SH-SY5Y (cell line): ENCODE results near the gene ZBTB38.

Experiments
- GATA2 ChIP-seq: IDR thresholded peaks from 2 replicates; pipeline ENCODE4 v1.6.1; 2011; ENCODE audit warnings: mild to moderate bottlenecking, low read depth, low read length
- GATA3 ChIP-seq: IDR thresholded peaks from 2 replicates; pipeline ENCODE4 v1.6.1; 2011; ENCODE audit warnings: low read depth, mild to moderate bottlenecking, low read length, moderate library complexity

ZBTB38 gene

DNA sequence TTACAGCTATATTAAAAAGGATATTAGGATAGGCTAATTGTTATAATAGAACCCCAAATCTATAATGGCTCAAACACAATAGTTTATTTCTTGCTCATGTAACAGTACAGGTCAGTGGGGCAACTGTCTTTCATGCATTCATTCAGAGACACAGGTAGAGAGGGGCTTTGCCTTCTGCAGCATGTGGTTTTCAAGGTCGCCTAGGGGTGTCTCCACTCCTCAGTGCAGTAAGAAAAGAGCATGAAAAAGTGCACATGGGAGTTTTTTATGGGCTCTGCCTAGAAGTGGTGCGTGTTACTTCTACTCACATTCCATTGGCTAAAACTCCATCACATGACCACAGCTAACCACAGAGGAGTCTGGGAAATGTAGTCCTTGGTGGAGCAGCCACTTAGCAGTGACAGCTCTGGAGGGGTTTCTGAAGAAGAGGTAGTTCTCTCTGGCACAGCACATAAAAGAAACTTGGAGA, 1.8 kb downstream of the ZBTB38 start:
- no peak for TF ChIP-seq GATA2
- TF ChIP-seq GATA3, result no peak

DNA sequence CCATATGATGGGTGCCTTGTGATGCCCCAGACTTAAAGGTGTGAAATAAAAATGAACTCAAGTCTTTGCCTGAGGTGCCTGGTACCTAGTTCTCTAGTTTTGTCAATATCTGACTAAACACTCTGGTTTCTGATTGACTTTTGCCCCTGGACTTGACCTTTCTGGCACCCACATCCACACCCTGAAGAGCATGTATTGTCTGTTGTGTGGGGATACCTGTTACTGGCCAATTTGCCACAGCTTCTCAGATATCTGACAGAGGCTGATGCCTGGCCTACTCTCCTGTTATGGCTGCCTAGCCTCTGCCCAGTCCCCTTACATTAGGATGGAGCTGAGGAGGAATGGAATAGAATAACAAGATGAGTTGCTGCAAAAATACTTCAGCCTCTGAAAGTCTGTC, 3.6 kb downstream of the ZBTB38 start:
- TF ChIP-seq GATA2, result no peak
- TF ChIP-seq GATA3, result no peak

DNA sequence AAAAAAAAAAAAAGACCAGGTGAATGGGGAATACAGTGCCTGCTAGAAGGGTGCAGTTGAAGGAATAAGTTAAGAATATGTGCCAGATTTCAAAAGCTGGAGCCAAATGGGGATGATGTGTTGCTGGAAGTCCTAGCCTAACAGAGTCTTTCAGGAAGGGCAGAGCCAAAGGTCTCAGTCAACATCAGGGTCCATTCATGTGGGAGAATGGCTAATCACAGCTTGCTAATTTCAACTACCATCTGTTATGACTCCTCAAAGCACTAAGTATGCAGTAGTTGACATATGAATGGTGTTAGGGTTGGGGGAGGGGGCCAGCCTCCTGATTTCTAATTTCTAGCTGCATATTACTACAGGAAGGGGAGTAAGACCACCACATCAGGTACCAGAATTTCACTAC, 4.4 kb downstream of the ZBTB38 start:
- no peak for TF ChIP-seq GATA2
- no peak for TF ChIP-seq GATA3

DNA sequence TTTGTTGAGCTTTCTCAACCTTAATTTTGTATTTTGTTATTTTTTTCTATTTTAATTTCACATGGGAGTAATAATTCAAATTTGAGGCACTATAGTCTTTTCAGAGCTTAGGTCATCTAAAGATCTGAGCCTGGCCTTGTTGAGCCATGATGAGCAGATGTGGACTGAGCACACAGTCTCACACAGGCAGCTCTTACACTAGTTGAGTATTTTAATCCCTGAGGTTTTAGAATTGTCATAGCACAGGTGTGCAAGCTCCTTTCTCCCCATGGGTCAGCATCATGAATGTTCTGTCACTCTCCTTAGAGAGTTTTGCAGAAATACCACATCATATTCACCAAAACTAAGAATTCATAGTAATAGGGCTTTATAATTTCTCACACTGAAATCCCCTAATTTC, 4.9 kb downstream of the ZBTB38 start:
- TF ChIP-seq GATA2 (no peak), GATA3 (no peak)

DNA sequence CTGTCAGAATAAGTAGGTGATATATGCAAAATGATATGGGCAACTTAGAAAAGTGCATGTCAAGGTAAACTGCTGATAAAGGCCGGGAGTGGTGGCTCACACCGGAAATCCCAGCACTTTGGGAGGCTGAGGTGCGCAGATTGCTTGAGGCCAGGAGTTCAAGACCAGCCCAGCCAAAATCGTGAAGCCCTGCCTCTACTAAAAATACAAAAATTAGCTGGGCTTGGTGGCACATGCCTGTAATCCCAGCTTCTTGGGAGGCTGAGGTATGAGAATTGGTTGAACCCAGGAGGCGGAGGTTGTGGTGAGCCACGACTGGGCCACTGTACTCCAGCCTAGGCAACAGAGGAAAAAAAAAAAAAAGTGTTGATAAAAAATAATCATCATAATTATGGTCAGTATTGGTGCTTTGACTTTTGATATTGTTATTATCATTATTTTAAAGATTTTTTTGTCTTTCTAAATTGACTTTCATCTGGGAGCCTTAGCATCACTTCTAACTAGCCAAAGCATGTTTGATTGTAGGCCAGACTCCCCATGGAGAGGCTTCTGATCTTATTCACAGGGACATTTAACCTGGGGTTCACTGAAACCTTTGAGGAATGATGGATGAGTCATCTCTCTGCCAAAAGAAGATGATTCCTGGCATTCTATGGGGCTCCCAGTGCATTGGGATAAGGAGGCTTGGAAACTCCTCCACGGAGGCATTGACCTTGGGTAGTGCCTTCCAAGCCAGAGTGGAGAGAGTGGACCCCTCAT, 5.6 kb downstream of the ZBTB38 start:
- TF ChIP-seq GATA2 (no peak), GATA3 (no peak)

DNA sequence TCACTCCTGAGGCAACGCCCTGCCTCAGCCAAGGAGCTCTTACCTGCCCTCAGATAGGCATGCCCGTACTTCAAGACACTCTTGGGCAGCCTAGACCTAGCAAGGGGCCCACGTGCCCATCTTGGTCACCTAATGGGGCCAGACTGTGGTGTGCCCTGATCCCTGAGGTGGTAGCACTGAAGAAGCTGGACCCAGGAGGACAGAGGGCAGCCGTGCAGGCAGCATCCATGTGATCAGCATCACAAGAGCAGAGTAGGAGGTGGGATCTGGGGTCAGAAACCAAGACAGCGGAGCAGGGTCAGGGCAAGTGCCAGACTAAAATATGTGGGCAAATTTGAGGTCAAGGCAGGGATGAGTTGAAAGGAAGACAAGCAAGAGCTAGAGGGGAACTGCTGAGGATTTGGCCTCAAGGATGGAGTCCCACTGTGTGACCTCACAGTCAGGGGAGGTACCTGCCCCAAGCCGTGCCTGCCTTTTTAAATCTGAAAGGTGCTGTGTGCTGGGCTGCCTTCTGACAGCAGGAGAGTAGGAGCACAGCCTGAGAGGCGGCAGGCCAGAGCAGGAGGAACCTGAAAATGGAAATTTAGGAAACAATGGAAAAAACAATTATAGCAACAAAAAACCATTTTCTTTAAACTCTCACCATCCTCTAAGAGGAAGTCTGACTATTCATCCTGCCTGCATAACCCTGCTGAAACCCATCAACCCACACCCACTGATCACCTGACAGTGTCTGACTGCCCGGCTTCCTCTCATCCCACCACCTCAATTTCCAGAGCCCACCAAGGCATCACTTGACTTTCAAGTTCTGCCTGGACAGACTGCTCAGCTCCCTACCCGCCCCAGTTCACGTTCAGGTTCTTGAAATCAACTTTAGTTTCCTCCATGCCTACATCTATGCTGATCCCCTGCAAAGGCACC, 7.3 kb downstream of the ZBTB38 start:
- TF ChIP-seq GATA2 (no peak), GATA3 (no peak)

DNA sequence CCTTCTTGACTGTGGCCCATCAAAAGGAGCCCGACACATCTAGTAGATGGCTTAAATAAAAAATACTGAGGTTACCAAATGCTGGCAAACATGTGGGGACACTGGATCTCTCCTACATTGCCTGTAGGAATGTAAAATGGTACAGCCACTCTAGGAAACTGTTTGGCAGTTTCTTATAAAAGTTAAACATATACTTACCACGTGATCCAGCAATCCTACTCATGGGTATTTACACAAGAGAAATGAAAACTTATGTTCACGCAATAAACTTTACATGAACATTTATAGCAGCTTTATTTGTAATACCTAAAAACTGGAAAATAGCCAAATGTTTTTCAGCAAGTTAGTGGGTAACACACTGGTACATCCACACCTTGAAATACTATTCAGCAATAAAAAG, 9.1 kb downstream of the ZBTB38 start:
- TF ChIP-seq GATA2 (no peak), GATA3 (no peak)

DNA sequence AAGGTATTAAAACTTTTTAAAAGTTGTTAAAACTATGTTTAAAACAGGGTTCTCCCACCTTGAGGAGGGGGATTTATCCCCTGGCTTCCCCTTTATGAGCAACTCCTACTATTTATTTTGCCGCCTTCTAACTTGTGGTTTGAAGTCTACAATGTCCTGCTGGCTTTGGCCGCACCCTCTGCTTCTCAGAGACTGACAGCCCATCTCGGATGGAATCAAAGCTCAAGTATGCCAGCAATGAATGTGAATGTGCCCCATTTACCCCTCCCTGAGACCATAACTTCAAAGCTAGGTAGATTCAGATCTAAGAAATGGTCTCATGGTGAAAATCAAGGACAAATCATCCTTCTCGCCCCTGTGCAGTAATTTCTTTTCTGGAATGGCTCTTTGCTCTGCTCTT, 10.3 kb downstream of the ZBTB38 start:
- TF ChIP-seq GATA3, result no peak
- no peak for TF ChIP-seq GATA2

DNA sequence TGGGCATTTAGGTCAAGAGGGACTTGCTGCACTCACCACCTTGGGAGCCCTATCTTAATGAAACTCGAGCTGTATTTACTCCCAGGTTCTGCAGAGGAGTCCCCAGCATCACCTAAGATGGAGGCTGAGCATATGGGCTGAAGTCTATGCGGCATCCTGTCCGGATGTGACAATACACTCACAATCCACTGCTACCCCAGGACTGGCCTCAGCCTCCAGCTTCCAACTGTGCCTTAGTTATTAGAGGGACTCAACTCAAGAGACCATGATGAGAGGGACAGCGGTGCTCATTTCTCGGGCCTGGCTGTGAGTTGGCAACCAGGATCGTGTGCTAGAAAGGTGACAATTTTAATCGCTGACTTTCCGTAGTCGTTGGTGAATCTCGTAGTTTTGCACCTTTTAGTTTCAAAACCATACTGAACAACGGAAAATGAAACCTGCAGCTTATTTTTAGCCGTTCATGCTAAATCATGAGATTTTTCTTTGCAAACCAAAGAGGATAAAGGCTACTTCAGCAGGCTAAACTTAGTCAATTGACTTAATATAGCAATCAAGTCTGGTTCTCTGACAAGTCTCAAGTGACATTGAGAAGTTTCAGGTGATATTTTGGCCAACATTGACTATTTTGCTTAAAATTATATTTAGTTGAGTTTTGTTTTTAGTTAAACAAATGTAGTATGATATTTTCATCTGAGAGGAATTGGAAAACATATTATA, 11.1 kb downstream of the ZBTB38 start:
- TF ChIP-seq GATA2, result no peak

DNA sequence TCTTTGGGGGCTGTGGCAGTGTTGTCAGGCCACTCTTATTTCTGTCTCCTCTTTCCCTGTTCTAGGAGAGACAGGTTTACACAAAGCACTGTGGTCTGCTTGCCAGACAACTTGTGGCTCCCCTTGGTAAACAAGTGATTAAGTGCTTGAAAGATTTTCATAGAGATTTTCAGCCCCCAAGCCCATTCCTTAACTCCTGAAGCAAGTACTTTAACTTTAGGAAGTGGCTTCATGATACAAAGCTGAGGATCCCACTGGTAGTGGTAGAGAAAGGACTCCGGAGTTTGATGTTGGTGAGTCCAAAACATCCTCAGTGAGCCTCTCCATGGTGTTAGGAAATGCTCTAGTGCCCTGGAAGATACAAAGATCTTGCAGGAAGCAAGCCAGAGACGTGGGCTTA, 12.0 kb downstream of the ZBTB38 start:
- TF ChIP-seq GATA3, result no peak
- TF ChIP-seq GATA2, result no peak

DNA sequence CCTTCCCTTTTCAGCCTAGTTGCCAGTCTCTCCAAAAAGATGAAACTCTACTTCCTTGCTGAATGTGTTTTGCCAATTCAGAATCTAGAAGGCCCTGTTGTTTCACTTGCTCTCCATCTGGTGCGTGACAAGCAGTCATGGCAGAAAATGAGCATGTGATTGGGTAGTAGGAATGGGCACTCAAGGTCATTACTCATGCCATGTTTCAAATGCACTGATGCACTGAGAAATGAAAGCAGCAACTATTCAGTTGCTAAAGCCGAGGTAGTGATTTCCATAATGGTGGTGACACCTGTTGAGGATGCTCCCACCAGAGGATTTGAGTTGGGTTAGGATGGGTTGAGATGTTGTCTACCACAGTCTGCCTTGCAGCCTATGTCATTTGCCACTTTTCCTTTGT, 12.7 kb downstream of the ZBTB38 start:
- TF ChIP-seq GATA2 (no peak), GATA3 (no peak)

DNA sequence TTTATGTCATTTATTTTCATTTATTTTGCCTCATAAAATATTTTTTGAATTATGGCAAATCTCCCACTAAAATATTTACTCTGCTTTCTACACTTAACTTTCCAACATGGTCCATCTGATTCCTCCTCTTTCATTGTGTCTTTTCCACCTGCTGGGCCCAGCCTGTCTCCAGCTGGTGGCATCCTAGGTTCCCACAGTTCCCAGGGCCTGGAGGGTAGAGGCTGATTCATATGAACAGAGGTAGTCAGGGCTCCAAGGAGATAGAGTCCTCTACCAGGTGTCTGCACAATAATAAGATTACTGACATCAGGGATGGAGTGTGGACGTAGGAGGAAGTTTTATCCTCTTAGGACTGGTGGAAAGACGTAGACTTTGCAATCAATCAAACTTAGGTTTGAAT, 14.3 kb downstream of the ZBTB38 start:
- TF ChIP-seq GATA3, result no peak
- no peak for TF ChIP-seq GATA2

DNA sequence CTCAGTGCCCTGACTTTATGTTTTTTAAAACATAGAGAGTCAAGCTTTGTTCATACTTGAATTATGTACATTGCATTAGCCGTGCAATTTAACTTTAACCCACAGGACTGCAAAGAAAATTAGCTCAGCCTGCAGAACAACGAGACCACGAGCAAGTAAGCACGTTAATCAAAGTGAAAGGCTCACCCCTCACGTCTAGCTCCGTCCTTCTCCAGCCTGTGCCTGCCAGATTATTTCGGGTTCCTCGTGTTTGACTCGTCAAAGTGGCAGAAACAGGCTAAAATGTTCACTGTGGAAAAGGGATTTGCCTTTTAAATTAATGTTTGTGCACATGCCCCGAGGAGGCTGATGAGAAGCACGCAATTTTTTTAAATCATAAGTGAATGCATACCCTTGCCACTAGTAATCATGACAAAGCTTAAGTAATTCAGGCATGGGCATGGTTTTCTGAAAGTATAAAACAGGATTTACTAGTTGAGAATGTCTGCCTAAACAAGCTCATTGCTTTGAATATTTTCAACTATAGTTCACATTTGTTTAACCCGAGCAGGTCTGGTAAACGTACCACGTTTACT, 15.3 kb downstream of the ZBTB38 start:
- TF ChIP-seq GATA2 (no peak), GATA3 (no peak)

DNA sequence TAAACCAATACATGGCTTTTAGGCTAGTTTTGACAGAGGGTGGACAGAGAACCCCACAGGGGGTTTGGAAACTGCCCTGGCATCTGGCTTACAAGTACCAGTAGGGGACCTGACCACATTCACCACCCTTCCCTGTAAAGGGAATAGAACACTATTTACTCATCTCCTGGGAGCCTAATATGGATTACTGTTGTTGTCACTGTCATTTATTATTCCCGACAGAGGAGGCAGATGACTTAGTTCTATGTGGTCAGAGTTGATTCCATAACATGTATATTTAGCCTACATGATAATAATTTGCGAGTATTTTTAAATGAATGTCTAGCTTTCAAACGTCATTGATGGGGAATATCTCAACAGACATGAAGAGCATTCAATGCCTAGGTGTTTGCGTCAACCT, 15.9 kb downstream of the ZBTB38 start:
- no peak for TF ChIP-seq GATA2
- no peak for TF ChIP-seq GATA3

DNA sequence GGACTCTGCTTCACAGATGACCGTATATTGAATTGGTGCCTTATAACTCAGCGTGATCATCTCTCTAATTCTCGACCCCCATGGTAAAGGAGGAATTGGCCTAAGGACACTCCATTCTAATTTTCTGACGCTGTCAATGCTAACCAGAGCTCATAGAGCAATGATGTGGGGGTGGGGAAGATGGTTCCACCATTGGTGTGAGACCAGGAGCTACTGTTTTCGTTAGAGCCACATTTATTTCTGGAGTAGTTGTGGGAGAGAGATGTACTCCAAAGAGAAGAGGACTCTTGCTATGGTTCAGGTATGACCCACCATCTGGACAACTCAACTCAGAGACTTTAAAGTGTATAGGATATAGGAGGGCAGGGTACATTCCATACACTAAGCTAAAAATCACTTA, 16.3 kb downstream of the ZBTB38 start:
- TF ChIP-seq GATA2 (no peak), GATA3 (no peak)
